AG04449 (cell line): ENCODE measurements around the gene PRKCG.

ENCODE experiments used
- CTCF ChIA-PET: fragments of 350-600 bp; formaldehyde crosslinking; extraction: SDS; loops from one replicate; lab custom pipeline; 2021; ENCODE audit warnings: antibody characterized with exemption; lab: Yijun Ruan, JAX
- POLR2A ChIA-PET: fragments of 400-600, 350-600 bp; formaldehyde crosslinking; extraction: SDS; loops from one replicate; lab custom pipeline; 2020; ENCODE audit warnings: antibody characterized with exemption, inconsistent platforms; lab: Yijun Ruan, JAX
- DNase-seq: peaks from one replicate; pipeline ENCODE4 v3.0.0-alpha.2; 2010; ENCODE audit warnings: low read depth, low spot score
- H3K4me3 ChIP-seq: 2 replicates; pipeline ENCODE4 v1.5.1; 2011; ENCODE audit warnings: low read depth, mild to moderate bottlenecking, control low read depth, low read length
- TF ChIP-seq, protein P1 (sequence below): IDR thresholded peaks from one replicate; pipeline ENCODE4 v1.5.1; 2011; ENCODE audit warnings: mild to moderate bottlenecking, moderate library complexity, low read length, control low read depth, inconsistent platforms; ENCODE audit not compliant: insufficient read depth; ENCODE audit errors: missing control alignments

PRKCG gene

DNA sequence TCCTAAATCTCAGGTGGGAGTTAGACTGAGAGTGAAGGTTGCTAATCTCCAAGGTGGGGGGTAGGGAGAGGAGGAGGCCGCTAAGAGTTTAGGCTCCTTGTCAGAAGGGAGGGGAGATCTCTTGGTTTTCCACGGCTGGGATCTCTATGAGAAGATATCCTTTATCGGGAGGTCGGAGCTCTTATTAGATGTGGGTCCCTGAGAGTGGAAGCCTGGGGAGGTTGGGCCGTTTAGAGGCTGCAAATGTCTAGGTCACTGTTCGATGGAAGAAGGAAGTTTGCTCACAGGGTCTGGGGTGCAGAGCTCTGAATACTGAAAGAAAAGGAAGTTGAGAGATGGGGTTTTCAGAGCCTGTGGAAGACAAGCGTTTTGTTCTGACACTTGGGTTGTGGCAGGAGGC, 10.5 kb upstream of the PRKCG start:
- no peak for DNase-seq
- POLR2A ChIA-PET, result no interaction called here
- TF ChIP-seq, protein P1, sequence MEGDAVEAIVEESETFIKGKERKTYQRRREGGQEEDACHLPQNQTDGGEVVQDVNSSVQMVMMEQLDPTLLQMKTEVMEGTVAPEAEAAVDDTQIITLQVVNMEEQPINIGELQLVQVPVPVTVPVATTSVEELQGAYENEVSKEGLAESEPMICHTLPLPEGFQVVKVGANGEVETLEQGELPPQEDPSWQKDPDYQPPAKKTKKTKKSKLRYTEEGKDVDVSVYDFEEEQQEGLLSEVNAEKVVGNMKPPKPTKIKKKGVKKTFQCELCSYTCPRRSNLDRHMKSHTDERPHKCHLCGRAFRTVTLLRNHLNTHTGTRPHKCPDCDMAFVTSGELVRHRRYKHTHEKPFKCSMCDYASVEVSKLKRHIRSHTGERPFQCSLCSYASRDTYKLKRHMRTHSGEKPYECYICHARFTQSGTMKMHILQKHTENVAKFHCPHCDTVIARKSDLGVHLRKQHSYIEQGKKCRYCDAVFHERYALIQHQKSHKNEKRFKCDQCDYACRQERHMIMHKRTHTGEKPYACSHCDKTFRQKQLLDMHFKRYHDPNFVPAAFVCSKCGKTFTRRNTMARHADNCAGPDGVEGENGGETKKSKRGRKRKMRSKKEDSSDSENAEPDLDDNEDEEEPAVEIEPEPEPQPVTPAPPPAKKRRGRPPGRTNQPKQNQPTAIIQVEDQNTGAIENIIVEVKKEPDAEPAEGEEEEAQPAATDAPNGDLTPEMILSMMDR, result no peak
- H3K4me3 ChIP-seq, result no peak overlapping the region
- CTCF ChIA-PET, result interaction anchor here (1.7 kb wide), 1 partner anchor 28 kb away, joined by 5 read pairs; no protein-coding TSS in a partner anchor

DNA sequence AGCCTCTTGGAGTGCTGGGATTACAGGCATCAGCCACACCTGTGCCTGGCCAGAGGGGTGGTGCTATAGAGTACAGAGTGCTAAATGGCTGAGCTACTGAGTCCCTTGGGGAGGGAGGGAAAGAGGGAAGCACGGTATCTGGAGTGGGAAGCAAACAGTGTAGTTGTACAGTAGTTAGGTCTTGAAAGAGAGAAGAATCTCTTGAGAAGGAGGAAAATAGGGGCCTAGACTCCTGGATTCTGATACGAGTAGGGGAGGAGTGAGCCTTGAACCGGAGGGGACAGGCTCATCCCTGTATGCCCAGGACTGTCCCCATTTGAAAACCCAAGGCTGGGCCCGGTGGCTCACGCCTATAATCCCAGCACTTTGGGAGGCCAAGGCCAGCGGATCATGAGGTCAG, 9.2 kb upstream of the PRKCG start:
- no peak overlapping the region for H3K4me3 ChIP-seq
- POLR2A ChIA-PET, result interaction anchor here (1.6 kb wide), 1 partner anchor 238 kb away, joined by 5 read pairs; no protein-coding TSS in a partner anchor
- CTCF ChIA-PET, result interaction anchor here (1.1 kb wide), 1 partner anchor 34 kb away, joined by 3 read pairs; no protein-coding TSS in a partner anchor
- TF ChIP-seq, protein P1, result no peak
- DNase-seq, result no peak

DNA sequence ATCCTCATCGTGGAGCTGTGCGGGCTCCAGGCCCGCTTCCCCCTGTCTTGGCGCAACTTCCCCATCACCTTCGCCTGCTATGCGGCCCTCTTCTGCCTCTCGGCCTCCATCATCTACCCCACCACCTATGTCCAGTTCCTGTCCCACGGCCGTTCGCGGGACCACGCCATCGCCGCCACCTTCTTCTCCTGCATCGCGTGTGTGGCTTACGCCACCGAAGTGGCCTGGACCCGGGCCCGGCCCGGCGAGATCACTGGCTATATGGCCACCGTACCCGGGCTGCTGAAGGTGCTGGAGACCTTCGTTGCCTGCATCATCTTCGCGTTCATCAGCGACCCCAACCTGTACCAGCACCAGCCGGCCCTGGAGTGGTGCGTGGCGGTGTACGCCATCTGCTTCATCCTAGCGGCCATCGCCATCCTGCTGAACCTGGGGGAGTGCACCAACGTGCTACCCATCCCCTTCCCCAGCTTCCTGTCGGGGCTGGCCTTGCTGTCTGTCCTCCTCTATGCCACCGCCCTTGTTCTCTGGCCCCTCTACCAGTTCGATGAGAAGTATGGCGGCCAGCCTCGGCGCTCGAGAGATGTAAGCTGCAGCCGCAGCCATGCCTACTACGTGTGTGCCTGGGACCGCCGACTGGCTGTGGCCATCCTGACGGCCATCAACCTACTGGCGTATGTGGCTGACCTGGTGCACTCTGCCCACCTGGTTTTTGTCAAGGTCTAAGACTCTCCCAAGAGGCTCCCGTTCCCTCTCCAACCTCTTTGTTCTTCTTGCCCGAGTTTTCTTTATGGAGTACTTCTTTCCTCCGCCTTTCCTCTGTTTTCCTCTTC, 8.0 kb upstream of the PRKCG start:
- TF ChIP-seq, protein P1, result no peak
- ChIA-PET POLR2A (interaction anchor here (1.6 kb wide), 1 partner anchor 237 kb away, joined by 5 read pairs; no protein-coding TSS in a partner anchor), CTCF (no interaction called here)
- no peak for DNase-seq
- H3K4me3 ChIP-seq, result no peak overlapping the region

DNA sequence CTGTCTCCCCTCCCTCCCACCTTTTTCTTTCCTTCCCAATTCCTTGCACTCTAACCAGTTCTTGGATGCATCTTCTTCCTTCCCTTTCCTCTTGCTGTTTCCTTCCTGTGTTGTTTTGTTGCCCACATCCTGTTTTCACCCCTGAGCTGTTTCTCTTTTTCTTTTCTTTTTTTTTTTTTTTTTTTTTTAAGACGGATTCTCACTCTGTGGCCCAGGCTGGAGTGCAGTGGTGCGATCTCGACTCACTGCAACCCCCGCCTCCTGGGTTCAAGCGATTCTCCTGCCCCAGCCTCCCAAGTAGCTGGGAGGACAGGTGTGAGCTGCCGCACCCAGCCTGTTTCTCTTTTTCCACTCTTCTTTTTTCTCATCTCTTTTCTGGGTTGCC, 7.4 kb upstream of the PRKCG start:
- DNase-seq, result no peak
- ChIA-PET POLR2A (no interaction called here), CTCF (no interaction called here)
- no peak overlapping the region for H3K4me3 ChIP-seq
- TF ChIP-seq, protein P1, result no peak

DNA sequence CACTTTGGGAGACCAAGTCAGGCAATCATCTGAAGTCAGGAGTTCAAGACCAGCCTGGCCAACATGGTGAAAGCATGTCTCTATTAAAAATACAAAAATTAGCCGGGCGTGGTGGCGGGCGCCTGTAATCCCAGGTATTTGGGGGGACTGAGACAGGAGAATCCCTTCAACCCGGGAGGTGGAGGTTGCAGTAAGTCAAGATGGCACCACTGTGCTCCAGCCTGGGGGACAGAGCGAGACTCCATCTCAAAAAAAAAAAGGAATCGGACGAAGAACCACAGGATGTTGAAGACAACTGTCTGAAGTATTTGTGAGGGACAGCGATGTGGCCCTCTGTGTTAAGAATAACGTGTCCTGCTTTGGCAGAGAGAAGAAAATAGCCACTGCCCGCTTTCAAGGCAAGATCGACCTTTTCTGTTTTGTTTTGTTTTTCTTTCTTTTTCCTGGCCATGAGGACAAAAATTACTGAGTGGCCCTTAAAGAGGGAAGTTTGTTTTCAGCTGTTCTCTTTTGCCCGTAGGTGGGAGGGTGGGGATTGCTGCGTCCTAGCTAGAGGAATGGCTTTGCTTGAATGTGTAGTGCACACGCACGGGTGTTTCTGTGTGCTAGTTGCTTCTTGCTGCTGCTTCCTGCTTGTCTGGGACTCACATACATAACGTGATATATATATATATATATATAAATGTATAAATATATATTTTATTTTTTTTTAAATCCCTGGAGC, 6.2 kb upstream of the PRKCG start:
- no peak overlapping the region for H3K4me3 ChIP-seq
- TF ChIP-seq, protein P1, result no peak
- no peak for DNase-seq
- POLR2A ChIA-PET, result interaction anchor here (2.0 kb wide), 1 partner anchor 8 kb away, joined by 16 read pairs; the partner anchor contains the start of gene MYADM
- CTCF ChIA-PET, result interaction anchor here (1.0 to 2.3 kb wide), 3 partner anchors 29 to 154 kb away, joined by 3 to 8 read pairs (median 6); no protein-coding TSS in a partner anchor

DNA sequence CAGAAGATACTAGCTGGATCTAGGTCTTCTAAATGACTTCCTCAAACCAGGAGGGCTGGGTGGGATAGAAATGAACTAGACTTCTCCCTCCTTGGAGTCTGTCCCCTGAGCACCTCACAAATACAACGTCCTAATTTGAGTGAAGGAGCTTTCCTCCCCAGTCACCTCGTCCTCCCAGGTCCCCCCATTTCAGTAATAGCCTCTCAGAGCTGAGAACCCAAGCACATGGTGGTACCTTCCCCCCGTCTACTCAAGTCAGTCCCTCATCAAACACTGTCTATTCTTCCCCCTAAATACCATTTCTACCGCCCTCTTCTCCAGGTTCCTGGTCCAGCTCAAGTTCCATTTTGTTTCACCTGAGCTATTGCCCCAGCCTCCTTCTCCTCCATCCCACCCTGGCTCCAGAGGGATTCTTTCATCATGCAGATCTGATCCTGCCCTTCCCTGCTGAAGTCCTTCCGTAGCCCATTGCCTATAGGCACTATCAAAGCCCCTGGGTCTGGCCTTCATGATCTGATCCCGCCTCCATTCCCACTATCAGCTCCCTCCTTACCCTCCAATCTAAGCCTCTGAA, 5.3 kb upstream of the PRKCG start:
- no peak overlapping the region for H3K4me3 ChIP-seq
- TF ChIP-seq, protein P1, result no peak
- CTCF ChIA-PET, result interaction anchor here (1.0 to 2.3 kb wide), 5 partner anchors 23 to 153 kb away, joined by 3 to 8 read pairs (median 4); no protein-coding TSS in a partner anchor
- DNase-seq, result no peak
- POLR2A ChIA-PET, result interaction anchor here (2.0 kb wide), 1 partner anchor 9 kb away, joined by 16 read pairs; the partner anchor contains the start of gene MYADM
